HG03565 (cell line): ENCODE results near the gene DTD1.

ENCODE experiments used
- ATAC-seq: cut with Tn5 transposase; IDR thresholded peaks from one replicate; pipeline ENCODE4 v1.9.1; 2021; ENCODE audit warnings: mild to moderate bottlenecking, moderate library complexity; ENCODE audit not compliant: unreplicated experiment

The DTD1 gene

DNA sequence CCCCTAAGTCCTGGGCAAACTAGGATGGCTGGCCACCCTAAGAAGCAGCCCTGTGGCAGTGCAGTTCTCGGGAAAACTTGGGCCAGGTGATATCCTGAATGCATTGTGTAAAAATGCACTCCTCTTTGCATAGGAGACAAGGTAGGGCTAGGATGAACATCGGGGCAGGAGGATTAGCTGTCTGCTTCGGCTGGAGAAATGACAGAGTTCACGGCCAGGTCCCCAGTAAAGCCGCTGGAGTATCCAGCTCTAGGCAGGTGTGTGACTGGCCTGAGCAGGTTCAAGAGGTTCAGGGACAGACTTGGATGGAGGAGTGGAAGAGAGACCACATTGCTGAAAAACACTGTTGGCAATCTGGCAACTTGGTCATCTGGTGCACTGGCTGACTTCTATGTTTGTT is 26.4 kb downstream of the DTD1 start:
- no peak for ATAC-seq

GRCh38 chr20:18615020-18615650 is 27.3 kb downstream of the DTD1 start:
- ATAC-seq, result no peak

GRCh38 chr20:18621004-18621403 is 33.1 kb downstream of the DTD1 start:
- ATAC-seq, result no peak

DNA sequence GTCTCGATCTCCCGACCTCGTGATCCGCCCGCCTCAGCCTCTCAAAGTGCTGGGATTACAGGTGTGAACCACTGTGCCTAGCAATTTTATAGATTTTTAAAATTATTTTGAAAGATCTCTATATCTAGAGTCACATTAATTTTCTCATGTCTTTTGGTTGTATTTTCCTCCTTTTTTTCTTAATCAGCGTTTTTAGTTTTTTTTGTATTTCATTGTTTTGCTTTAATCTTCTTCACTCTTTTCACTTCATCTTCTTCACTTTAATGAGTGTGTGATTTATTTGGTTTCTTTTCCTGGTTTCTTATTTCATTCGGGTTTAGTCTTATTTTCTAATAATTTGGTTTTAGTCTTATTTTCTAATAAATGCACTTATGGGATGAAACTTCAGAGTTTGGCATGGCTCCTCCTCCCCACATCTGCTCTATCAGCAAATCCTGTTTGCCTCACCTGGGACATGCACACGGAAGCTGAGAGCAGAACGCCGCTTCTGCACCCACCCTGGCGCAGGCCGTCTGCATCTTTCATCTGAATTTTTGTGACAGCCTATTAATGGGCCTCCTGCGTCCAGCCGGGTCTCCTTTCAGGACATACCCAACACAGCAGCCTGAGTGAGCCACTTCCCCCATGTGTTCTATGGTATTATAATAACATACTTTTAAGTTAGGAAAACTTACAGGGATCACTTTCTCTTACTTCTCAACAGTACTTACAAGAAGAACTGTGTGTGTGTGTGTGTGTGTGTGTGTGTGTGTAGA is 35.5 kb downstream of the DTD1 start:
- no peak for ATAC-seq

DNA sequence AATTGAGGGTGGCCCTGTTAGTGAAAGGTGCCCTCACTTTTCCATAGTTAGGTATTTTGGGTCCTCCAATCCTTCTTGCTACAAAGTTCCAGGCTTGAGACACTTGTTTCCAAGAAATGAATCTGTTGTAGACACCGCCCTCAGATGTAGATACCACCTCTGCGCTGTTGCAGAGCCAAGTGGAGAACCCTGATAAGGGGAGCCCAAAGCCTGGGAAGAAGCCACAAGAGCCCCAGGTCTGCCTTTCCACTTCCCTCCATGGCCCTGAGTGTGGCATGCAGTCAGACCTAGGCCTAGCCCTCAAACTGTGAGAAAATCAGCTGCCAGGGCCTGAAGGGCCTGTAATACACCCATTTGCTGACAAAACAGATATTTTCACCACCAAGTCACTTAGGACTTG is 37.1 kb downstream of the DTD1 start:
- no peak for ATAC-seq

GRCh38 chr20:18625907-18626655 is 38.2 kb downstream of the DTD1 start:
- no peak for ATAC-seq

DNA sequence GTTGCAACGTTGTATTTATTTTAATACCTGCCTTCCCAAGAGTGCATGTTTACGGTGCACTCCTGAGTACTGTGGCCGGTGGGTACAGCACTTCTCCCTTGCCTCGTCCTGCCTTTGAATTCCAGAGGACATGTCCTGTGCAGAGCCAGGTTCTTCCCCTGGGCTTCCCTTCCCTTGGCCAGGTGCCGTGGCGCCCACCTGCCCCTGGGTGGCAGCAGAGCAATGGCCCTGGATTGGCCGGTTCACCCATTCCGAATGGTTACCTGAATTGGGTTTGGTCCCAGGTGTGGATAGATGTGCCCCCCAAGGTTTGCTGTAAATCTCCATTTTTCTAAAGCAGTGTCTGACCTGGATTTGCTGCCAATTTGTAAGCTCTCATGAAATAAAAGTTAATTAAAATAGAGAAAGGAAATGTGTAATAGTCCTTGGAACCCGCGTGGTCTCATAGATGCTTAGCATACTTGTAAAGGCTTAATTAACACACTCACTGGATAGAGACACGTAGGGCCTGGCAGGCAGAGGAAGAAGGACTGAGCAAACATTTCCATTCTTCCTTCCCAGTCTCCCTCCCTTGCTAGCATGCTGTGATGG is 40.6 kb downstream of the DTD1 start:
- ATAC-seq, result no peak

- ATAC-seq, result peak; percentile 70
These were observed 44.4 kb downstream of the DTD1 start for GRCh38 chr20:18632196-18632789.

- no peak for ATAC-seq
These were observed 45.6 kb downstream of the DTD1 start for GRCh38 chr20:18633411-18633810.

- ATAC-seq, result no peak
These were observed 46.6 kb downstream of the DTD1 start for GRCh38 chr20:18634501-18634900.

GRCh38 chr20:18635380-18635779 is 47.5 kb downstream of the DTD1 start:
- no peak for ATAC-seq

DNA sequence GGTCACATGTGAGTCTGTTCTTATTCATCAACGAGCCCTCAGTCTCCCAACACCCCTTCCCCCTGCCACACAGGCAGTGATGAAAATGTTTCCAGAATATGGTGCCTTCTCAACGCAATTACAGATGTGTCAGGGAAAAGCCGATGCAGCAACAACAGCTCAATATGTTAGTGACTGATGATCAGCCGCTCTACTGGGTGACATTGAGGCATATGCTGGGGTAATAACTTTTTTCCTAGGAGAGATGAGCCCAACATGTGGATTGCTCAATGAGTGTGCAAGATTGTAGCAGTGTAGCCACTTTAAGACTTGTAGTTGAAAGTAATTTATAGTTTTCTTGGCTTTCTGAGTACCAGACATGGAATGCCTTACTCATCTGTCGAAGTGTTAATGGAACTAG is 49.4 kb downstream of the DTD1 start:
- ATAC-seq, result no peak

- no peak for ATAC-seq
These were observed 50.9 kb downstream of the DTD1 start for GRCh38 chr20:18638768-18639167.

GRCh38 chr20:18639501-18639979 is 51.7 kb downstream of the DTD1 start:
- ATAC-seq, result no peak

DNA sequence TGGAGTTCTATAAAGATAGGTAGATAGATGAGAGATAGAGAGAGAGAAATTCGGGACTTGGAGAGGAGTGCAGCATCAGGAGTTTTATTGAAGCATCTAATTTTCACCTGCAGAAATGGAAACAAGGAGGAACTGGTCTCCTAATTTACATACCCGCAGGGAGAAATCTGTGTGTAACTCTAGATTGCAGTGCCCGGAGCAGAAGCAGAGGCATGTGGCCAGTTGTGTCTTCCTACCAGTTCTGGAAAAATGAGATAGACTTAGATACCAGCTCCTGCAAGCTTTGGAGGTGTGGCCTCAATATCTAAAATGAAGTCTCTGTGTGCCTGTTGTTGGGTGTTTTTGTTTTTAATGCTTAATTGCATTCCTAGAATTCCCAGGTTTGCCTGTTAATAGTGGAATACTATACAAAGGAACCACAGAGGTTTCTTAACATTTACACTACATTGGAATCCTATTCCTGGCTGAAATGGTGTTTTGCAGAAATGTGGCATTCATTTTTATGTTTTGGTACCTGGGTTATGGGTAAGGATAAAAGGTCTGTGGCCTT is 57.4 kb downstream of the DTD1 start:
- ATAC-seq, result no peak

DNA sequence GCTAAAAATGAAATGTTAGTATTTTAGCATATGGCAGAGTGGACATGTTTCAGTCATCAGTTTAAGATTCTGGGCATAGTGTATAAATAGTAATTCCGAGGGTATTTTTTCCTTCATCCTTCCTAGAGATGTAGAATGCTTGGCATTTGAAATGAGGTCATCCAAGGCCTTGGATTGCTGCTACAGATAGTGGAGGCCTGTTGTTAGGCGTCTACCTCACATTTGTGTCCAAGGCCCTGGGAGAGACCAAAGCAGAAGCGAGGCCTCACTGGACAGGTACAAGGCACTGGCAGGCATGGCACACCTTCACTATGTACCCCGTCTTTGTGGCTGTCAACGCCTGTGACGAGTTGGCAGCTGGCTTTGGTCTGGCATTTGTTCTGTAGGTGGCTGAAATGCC is 58.0 kb downstream of the DTD1 start:
- no peak for ATAC-seq

DNA sequence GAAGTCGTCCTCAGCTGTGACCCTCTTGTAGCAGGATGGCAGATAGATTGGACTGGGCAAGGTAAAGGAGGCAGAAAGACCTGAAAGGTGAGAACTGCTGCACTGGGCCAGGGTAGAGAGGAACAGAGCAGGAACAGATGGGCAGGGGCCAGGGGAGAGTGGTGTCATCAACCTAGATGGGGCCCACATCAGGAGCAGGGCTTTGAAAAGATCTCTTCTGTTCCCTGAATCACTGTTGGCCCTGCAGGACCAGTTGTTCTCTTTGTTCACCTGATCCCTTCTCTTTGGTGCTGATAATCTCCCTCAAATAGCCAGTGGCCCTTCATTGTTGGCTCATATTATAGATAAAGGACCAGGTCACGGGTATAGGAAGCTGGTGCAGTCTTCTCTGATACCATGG is 59.9 kb downstream of the DTD1 start:
- ATAC-seq, result no peak

GRCh38 chr20:18650224-18650623 is 62.4 kb downstream of the DTD1 start:
- no peak for ATAC-seq

GRCh38 chr20:18653736-18654447 is 66.0 kb downstream of the DTD1 start:
- no peak for ATAC-seq

GRCh38 chr20:18654448-18654773 is 66.6 kb downstream of the DTD1 start:
- ATAC-seq, result no peak
